GM12878 (cell line): Measurements from ENCODE around the gene STK10.
A peak's percentile ranks its signal among the peaks of the same experiment; 100 is the strongest.

Experiments
- CREM ChIP-seq: IDR thresholded peaks from 2 replicates; pipeline ENCODE4 v1.6.1; 2014; ENCODE audit warnings: antibody characterized with exemption, low read depth
- EP300 ChIP-seq, 2 experiments: fragments of 150-350 bp in 1 of 2; IDR thresholded peaks; 2 replicates each; pipeline ENCODE4 v1.6.1; 2011 to 2012; ENCODE audit warnings: low read depth in 2 of 2, low read length in 2 of 2, borderline replicate concordance in 1 of 2, improper control_type of control experiment in 1 of 2, inconsistent platforms in 1 of 2; ENCODE audit not compliant: control insufficient read depth in 1 of 2
- EZH2 ChIP-seq: IDR thresholded peaks from 2 replicates; pipeline ENCODE4 v1.6.1; 2012; ENCODE audit warnings: low read depth, mild to moderate bottlenecking, control low read depth, inconsistent platforms, low read length, borderline replicate concordance; ENCODE audit not compliant: control insufficient read depth
- NFYB ChIP-seq: IDR thresholded peaks from 2 replicates; pipeline ENCODE4 v1.6.1; 2011; ENCODE audit warnings: low read depth, mild to moderate bottlenecking, low read length, improper control_type of control experiment, moderate library complexity; ENCODE audit not compliant: insufficient read depth
- POLR2A ChIP-seq: IDR thresholded peaks from 2 replicates; pipeline ENCODE4 v1.6.1; 2011; ENCODE audit warnings: low read depth, mild to moderate bottlenecking, low read length
- RAD21 ChIP-seq: IDR thresholded peaks from 2 replicates; pipeline ENCODE4 v1.6.1; 2011; ENCODE audit warnings: mild to moderate bottlenecking, low read depth, low read length, moderate library complexity; ENCODE audit not compliant: insufficient read depth
- RBBP5 ChIP-seq: fragments of 200-600 bp; sonication (generic); conservative IDR thresholded peaks from 2 replicates; pipeline ENCODE4 v1.6.1; 2016
- SMC3 ChIP-seq: IDR thresholded peaks from 2 replicates; pipeline ENCODE4 v1.6.1; 2011; ENCODE audit warnings: low read length, improper control_type of control experiment, borderline replicate concordance
- SPI1 ChIP-seq: IDR thresholded peaks from 2 replicates; pipeline ENCODE4 v1.6.1; 2011; ENCODE audit warnings: low read depth, mild to moderate bottlenecking, low read length, moderate library complexity, borderline replicate concordance; ENCODE audit not compliant: insufficient read depth
- ZNF274 ChIP-seq: IDR thresholded peaks from one replicate; pipeline ENCODE4 v1.8.0; 2011; ENCODE audit not compliant: insufficient read length, insufficient read depth
- ZNF384 ChIP-seq: IDR thresholded peaks from 2 replicates; pipeline ENCODE4 v1.6.1; 2012; ENCODE audit warnings: low read depth, mild to moderate bottlenecking, low read length, improper control_type of control experiment, borderline replicate concordance
- TF ChIP-seq, protein P1 (sequence below), 3 experiments: IDR thresholded peaks in 2 of 3; conservative IDR thresholded peaks in 1 of 3; 2 replicates each; pipeline ENCODE4 v1.5.1; 2011; ENCODE audit warnings: low read depth in 3 of 3, low read length in 3 of 3, mild to moderate bottlenecking in 3 of 3, control low read depth in 2 of 3, moderate library complexity in 2 of 3, inconsistent platforms in 1 of 3, mixed read lengths in 1 of 3; ENCODE audit not compliant: control insufficient read depth in 2 of 3, insufficient read depth in 1 of 3; ENCODE audit errors: extremely low read depth in 1 of 3
- TF ChIP-seq, protein P2 (sequence below): fragments of 450-650 bp; IDR thresholded peaks from 2 replicates; pipeline ENCODE4 v1.6.1; 2016; ENCODE audit warnings: mild to moderate bottlenecking
- TF ChIP-seq, protein P3 (sequence below): IDR thresholded peaks from 2 replicates; pipeline ENCODE4 v1.6.1; 2012; ENCODE audit warnings: low read depth, low read length, improper control_type of control experiment

DNA sequence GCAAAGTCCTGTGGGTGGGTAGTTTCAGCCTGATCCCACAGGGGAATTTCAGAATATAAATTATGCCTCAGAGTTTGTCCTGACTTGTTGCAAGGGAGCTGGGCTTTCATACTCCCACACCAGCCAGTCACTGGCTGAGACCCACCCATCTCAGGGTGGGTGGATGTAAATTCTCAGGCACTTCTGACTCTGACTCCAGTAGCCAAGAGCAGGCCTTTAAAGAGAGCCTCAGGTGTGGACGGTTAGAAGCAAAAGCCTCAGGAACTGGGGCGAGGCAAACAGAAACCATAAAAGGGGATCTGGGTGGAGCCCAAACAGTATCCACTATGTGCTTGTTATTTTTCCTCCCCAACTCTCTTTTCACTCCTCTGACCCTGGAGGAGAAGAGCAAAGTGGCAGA is 153.0 kb downstream of the STK10 start:
- TF ChIP-seq NFYB (no peak), ZNF274 (no peak), SPI1 (peak; percentile 46; the same call in 1 of the 2 replicates), RAD21 (no peak), RBBP5 (no peak), CREM (no peak), EZH2 (no peak), POLR2A (no peak), SMC3 (no peak), EP300 (IDR thresholded peaks at IDR 0.05; ENCODE audit: borderline replicate concordance in 1 of 2, control insufficient read depth in 1 of 2, low read depth in 2 of 2, low read length in 2 of 2) (no peak), ZNF384 (no peak)
- TF ChIP-seq, protein P1, sequence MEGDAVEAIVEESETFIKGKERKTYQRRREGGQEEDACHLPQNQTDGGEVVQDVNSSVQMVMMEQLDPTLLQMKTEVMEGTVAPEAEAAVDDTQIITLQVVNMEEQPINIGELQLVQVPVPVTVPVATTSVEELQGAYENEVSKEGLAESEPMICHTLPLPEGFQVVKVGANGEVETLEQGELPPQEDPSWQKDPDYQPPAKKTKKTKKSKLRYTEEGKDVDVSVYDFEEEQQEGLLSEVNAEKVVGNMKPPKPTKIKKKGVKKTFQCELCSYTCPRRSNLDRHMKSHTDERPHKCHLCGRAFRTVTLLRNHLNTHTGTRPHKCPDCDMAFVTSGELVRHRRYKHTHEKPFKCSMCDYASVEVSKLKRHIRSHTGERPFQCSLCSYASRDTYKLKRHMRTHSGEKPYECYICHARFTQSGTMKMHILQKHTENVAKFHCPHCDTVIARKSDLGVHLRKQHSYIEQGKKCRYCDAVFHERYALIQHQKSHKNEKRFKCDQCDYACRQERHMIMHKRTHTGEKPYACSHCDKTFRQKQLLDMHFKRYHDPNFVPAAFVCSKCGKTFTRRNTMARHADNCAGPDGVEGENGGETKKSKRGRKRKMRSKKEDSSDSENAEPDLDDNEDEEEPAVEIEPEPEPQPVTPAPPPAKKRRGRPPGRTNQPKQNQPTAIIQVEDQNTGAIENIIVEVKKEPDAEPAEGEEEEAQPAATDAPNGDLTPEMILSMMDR (IDR thresholded peaks at IDR 0.05 in 2 of 3, conservative IDR thresholded peaks at IDR 0.05 in 1 of 3; ENCODE audit: control insufficient read depth in 2 of 3, extremely low read depth in 1 of 3, insufficient read depth in 1 of 3, low read depth in 3 of 3, low read length in 3 of 3) = no peak
- TF ChIP-seq, protein P2, sequence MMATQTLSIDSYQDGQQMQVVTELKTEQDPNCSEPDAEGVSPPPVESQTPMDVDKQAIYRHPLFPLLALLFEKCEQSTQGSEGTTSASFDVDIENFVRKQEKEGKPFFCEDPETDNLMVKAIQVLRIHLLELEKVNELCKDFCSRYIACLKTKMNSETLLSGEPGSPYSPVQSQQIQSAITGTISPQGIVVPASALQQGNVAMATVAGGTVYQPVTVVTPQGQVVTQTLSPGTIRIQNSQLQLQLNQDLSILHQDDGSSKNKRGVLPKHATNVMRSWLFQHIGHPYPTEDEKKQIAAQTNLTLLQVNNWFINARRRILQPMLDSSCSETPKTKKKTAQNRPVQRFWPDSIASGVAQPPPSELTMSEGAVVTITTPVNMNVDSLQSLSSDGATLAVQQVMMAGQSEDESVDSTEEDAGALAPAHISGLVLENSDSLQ = 0 out of 2 replicates have a peak, but pooled peaks have one; percentile 10
- TF ChIP-seq, protein P3, sequence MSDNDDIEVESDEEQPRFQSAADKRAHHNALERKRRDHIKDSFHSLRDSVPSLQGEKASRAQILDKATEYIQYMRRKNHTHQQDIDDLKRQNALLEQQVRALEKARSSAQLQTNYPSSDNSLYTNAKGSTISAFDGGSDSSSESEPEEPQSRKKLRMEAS = no peak
